Embryonic facial prominence (tissue), 1 donor: ENCODE data around the gene WASHC4.
"Not testable (repeated sequence)": the region's sequence is repeated elsewhere in the genome, so short reads cannot be mapped to it uniquely, and the experiment has no call there.

ENCODE experiments used
- DNase-seq: peaks from one replicate; pipeline ENCODE4 v3.0.0-alpha.2; 2016; ENCODE audit errors: extremely low spot score

Gene WASHC4

DNA sequence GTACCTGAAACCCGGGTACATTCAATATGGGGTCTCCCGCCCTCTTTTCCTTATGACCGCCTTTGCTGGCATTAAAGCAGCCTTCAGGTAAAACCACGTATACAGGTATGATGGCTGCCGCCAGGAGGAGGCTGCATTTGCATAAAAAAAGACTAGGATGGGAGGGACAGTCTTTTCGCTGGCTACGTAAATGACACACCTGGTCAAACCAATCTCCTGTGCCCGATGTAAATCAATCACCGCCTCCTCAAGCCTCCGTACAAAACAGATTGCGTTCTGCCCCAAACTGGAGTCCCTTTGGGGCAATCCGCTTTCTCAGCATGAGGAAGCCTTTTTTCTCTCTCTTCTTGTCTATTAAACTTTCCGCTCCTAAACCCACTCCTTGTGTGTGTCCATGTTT lies 15.2 kb upstream of the WASHC4 start:
- DNase-seq: no peak

DNA sequence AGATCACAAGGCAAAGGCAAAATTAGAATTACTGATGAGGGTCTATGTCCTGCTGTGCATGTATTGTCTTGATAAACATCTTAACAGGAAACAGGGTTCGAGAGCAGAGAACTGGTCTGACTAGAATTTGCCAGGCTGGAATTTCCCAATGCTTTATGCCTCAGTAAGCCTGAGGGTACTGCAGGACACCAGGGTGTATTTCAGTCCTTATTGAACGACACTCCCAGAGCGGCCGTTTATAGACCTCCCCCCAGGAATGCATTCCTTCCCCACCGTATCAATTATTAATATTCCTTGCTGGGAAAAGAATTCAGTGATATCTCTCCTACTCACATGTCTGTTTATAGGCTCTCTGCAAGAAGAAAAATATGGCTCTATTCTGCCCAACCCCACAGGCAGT lies 12.2 kb upstream of the WASHC4 start:
- not testable (repeated sequence) for DNase-seq

DNA sequence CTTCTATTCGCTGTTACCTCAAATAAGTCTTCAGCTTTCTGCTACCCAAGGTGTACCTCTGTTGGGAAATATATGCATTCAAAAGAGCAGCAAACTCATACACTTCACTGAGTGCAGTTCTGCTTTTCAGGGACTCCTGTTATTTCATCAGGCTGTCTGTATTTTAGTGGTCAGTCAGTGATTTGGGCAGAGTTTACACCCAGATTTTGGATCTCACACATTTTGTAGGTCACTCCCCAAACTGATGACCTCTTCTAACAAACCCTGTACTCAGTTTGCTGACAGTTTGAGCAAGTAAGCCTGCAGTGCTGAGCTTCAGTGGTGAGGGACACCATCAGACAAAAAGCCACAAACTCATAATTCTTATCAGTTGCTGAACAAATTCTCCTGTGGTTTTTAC lies 8.2 kb upstream of the WASHC4 start:
- no peak for DNase-seq

DNA sequence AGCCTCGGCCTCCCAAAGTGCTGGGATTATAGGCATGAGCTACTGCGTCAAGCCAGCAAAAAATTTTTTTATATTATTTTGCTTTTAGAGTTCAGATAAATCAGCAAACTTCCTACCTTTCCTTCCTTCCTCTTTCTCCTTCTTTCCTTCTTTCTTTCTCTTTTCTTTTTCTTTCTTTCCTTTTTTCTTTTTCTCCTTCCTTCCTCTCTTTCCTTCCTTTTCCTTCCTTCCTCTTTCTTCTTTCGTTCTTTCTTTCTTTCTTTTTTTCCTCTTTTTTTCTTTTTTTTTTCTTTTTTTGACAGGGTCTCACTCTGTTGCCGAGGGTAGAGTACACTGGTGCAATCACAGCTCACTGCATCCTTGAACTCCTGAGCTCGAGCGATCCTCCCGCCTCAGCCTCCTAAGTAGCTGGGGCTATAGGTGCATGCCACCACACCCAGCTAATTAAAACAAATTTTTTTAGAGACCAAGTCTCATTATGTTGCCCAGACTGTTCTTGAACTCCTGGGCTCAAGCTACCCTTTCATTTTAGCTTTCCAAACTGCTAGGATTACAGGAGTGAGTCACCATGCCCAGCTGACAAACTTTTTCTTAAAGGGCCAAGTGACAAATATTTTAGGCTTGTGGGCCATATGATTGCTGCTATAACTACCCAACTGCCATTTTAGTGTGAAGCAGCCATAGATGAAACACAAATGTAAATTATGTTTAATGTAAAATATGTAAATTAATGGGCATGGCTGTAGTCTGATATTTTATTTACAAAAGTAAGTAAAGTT lies 7.1 kb upstream of the WASHC4 start:
- no peak for DNase-seq

DNA sequence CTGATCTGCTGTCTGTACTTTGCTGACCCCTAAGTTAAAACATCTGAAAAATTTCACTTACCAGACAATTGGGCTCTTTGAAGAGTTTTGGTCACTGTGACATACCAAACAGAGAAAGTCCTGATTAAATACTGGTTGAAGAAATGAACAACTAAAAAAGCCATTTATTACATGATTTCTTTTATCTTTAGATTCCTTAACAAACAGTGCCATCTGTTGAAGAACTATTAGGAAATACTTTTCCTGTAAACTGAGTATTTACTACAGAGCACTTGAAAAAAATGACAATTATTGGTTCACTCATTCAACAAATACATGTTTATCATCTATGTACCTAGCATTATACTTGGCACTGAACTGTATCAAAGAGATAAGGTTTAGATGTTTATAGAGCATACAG lies 6.5 kb upstream of the WASHC4 start:
- no peak for DNase-seq

DNA sequence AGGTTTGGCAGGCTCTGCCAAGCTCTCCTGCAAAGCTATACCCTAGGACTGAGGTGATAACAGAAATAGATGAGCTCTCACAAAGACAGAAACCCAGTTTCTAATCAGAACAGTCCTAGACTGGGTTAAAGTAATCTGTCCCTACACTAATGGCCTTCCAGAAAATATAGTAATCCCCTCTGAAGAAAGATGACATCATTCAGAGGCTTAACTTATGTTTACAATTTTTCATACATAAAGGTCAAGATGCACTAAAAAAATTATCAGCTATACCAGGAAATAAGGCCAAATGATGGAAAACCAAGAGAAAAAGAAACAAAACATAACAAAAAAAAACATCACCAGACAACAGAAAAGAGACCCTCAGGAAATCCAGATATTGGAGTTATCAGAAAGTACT lies 4.9 kb upstream of the WASHC4 start:
- no peak for DNase-seq

DNA sequence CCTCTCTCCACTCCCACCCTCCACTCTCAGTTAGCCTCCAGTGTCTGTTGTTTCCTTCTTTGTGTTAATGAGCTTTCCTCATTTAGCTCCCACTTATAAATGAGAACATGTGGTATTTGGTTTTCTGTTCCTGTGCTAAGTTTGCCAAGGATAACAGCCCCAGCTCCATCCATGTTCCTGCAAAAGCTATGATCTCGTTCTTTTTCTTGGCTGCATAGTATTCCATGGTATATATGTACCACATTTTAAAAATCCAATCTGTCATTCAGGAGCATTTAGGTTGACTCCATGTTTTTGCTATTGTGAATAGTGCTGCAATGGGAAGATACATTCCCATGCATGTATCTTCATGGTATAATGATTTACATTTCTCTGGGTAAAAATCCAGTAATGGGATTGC lies 2.8 kb upstream of the WASHC4 start:
- DNase-seq: no peak

DNA sequence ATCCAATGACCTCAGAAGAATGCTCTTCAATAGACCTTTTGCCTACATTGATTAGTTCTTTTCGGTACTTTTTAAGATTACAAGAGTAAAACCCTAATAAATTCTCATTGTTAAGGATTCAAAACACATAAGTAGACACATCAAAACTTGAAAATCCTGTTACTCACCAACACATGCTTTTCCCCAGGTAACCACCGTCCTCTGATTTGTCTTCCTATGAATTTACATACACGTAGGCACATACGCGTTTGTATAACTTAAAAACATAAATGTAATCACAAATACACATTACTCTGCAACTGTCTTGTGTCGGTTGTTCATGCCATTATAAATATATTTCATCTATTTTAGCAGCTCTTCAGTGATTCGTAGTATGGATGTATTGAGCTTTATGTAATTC lies 910 bp upstream of the WASHC4 start:
- DNase-seq: no peak

DNA sequence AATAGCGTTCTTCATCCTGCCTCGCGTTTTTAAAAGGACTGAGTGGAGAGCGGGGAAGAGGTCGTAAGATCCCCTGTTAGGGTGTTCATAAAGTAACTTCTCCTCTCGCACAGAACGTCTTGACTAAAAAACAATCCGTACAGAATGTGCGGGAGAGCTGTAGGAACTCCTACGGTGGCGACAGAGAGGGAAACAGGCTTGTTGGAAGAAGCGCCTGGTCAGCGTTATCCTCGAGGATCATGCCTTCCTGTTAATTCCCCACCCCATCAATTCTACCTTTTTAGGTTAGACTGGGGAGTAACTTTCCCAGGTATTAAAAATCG lies 399 bp upstream of the WASHC4 start:
- DNase-seq: peak; percentile 32

DNA sequence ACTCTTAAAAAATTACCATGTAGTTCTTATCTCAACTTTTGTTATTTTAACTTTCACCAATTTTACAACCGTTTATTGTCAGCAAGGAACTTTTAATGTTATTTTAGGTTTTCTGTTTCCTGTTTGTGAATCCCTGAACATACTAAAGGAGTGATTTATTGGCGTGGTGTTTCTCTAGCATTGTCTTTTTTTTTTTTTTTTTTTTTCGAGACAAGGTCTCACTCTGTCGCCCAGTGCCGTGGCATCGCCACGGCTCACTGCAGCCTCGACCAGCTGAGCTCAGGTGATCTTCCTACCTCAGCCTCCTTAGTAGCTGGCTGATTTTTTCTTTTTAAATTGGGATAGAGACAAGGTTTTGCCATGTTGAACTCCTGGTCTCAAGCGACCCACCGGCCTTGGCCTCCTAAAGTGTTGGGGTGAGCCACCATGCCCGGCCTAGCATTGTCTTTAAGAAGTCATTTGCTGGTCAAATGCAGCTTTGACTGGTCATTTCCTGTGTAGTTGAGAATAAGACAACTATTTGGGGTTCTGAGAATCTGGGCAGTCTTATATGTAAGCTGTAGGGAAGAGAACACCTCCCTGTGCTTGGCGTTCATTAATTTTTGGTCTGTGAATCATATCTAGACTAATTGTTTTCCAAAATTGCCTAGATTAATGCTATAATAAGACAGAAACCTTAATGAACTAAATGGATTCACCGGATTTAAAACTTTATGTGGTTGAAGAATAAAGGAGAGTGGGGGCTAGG lies 2.1 kb downstream of the WASHC4 start:
- no peak for DNase-seq

DNA sequence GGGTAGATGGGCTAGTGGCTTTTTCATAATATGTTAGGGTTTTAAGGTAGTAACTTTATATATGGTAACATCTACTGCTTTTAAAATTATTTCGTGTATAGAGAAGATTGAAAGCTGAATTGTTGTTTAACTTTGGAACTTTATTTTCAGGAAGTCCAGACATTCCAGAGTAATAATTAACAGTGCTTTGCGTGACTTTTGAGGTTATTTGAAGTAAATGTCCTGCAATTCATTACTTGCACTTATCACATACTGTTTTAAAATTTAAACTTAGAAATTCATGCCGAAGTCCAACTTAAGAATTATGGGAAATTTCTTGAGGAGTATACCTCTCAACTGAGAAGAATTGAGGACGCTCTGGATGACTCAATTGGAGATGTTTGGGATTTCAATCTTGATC lies 3.3 kb downstream of the WASHC4 start:
- no peak for DNase-seq

DNA sequence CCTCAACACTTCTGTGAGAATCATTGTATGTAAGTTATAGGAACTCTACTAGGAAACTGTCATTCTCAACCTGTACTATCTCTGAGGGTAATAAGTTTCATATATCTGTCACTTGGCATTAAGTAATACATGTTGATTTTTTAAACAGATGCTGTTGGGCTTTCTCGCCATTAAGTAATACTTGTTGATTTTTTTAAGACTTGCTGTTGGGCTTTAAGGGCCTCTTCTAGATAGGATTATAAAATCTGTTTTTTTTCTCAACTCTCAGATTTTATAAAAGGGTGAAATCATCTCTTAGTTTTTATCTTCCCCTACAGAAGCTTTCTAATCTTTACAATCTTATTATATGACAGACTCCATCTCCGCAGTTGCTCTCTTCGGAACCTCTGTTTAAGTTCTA lies 5.6 kb downstream of the WASHC4 start:
- no peak for DNase-seq

DNA sequence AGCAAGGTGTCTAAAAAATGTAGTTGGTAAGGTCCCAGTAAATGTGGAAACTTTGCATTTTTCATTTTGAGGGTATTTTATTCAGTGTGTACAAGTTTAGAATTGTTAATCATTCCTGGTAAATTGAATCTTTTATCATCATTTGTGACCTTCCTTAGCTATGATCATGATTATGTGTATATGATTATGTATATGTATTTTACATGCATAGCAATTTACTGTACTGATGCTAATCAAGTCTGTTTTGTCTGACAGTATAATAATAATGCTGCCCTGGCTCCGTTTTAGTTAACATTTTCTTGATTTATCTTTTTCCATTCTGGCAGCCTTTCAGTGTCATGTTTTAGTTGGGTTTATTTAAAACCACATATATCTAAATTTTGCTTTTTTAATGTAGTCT lies 9.4 kb downstream of the WASHC4 start:
- DNase-seq: no peak

DNA sequence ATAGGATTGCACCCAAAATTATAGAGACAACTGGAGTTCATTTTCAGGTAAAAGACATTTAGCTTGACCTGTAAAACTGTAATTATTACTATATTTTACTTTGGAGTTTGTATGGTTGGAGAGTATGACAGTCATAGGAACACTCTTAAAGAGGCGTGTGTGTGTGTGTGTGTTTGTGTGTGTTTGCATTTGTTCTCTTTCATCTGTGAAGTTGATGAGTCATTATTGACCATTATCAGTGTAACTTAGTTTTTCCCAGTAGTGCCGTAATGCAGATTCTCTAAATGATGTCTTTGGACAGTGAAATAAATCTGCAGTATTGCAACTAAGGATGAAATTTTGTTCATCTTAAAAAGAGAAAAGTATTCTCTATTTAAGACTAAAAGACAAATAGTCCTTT lies 13.0 kb downstream of the WASHC4 start:
- no peak for DNase-seq

DNA sequence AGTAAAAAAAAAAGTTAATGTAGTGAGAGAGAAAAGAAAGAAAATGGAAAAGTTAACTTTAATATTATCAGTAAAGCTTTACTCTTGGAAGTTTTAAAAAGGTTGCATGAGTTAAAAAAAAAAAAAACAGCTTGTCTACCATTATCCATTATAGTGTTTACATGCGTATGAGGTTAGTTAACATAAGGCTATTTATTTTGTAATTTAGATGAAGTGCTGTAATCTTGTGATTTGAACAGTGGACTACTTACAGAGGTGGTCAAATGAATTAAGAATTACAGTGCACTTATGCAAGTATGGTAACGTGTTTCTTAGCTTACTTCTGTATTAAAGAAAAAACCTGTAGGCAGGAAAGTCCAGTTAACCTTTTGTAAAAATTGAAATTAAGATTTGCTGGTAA lies 30.7 kb downstream of the WASHC4 start:
- DNase-seq: no peak

DNA sequence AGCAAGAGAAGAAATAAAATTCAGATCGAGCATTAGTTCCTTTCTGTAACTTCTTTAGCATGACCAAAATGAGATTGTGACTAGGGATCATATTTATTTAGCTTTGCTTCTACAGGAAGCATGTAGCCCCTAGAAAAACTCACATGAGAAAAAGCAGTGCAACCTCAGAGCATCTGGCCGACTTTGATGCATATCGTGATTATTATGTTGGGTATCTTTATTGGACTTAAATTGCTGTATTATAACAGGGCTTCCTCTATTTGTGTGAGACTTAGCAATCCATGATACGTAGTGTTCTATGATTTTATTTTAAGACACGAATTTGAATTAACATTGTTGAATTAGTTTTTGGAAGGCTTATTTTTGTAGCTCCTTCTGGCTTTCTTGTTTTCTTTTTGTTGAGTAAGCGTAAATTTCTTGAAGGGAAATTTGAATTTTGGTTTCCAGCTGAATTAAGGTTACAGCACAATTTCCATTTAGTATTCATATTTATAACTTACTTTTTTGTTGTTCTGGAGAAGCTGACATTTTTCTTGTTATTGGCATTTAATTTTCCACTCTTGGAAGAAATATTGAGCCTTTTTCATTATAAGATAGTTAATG lies 33.9 kb downstream of the WASHC4 start:
- no peak for DNase-seq

DNA sequence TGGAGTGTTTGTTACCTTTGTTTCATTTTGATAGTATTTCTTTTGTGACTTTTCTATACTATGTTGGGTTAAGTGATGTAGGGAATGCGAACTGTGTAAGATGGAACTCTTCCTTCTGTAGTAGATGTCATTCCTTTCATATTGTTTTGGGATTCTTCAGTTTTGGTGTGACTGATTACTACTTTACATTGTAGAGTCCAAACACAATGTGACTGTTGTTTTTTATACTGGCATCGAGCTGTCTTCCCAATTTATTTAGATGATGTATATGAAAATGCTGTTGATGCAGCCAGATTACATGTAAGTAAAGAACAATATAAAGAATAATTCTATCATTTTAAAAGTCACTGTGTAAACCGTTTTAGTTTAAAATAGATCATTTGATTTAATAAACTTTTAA lies 34.7 kb downstream of the WASHC4 start:
- no peak for DNase-seq

DNA sequence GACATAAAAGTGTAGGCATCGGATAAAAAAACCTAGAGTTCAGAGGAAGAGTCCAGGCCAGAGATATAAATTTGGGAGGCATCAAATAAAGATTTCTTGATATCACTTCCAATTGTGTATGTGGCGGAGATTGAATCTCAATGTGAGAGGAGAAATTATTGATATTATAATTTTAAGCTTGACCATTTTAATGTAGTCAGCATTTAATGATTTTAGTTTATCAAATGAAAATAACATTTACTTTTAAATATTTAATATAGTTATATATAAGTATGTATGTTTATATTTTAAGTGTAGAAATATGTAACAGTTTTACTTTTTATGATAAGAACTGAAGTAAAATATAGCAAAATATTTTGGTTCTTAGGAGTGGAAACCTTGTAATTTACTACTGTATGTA lies 48.7 kb downstream of the WASHC4 start:
- no peak for DNase-seq

DNA sequence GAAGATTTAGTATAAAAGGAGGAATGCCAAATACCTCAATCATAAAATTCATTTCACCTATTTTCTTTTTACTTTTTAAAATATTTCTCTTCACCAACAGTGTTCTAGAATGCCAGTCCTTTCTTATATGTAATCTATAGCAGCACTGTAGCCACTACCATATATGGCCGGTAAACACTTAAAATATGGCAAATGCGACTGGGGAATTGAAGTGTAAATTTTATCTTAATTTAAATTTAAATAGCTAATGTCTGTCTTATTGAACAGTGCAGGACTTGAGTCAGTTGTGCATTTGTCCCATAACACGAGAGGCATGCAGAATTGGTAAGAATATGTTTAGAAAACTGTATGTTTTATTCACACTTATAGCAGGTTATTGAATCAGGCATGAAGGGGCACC lies 50.1 kb downstream of the WASHC4 start:
- no peak for DNase-seq

DNA sequence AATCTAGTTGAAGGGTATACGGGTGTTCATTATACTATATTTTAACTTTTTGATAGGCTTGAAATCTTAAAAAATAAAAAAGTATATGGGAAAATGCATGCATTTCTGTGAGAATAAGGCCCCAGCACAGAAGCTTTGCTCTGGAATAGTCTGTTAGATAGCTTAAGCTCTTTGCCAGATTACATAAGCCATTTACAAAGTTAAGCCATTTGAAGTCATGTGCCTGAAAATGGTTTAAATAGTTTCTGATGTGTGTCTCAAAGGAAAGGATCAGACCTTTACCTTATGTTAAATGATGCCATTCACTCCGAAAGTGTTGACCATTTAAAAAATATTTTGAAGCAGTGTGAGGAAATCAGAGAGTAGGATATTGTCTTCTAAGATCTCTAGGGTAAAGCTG lies 51.3 kb downstream of the WASHC4 start:
- DNase-seq: no peak

DNA sequence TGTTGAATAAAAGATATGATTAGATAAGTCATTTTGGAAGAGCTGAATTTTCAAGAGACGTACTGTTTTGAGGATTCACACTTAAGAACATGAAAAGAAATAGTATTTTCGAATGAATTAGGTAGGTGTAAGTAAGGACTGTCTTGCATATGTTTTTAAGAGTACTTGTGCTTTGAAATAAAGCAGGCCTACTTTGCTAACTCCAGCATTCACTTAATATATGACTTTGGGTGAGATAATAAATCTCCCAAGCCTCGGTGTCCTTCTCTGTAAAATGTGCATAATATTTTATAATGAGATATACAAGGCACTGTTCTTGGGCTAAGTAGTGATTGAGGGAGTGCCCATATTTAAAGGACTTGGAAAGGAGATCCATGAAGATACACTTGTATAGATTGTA lies 54.6 kb downstream of the WASHC4 start:
- no peak for DNase-seq

DNA sequence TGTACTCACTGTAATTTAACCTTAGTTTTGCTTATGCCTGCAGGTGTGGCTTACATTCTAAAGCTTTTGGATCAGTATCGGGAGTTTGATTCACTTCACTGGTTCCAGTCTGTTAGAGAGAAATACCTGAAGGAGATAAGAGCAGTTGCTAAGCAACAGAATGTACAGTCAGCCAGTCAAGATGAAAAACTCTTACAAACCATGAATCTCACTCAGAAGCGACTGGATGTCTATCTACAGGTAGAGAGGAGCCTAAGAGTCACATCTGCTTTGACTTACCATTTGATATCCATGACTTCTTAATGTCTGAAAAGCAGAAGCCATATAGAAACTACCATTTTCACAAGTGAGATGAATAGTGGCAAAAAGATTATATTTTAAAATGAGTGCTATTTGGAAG lies 56.5 kb downstream of the WASHC4 start:
- DNase-seq: no peak

DNA sequence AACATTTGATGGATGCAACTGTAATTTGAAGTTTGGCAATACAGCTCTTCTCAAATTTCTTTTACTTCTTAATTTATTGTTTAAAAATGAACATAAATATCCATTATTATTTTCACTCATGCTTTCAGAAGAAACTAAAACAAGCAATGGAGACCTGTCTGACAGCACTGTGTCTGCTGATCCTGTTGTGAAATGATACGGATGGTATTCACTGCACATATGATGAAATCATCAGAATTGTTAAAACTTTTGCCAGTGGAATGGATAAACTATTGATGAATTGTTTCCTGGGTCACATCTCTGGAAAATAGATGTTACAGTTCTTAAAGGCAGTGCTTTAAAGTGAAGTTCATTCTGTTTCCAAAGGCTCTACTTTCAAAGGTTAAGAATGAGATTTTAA lies 59.2 kb downstream of the WASHC4 start:
- no peak for DNase-seq
